DOHH2 (cell line): ENCODE results near the gene SEPHS2.
A peak's percentile ranks its signal among the peaks of the same experiment; 100 is the strongest.
"Not testable (repeated sequence)": the region's sequence is repeated elsewhere in the genome, so short reads cannot be mapped to it uniquely, and the experiment has no call there.

Source experiments
- H3F3A ChIP-seq: fragments of 200-600 bp; sonication (generic), shearing (Covaris generic); 2 replicates; pipeline ENCODE4 v1.6.0; 2016; ENCODE audit warnings: antibody characterized with exemption, mild to moderate bottlenecking; ENCODE audit not compliant: control insufficient read depth, insufficient read depth
- H3K27ac ChIP-seq: fragments of 200-600 bp; sonication (generic); 2 replicates; pipeline ENCODE4 v1.5.1; 2014; ENCODE audit warnings: low read depth, mild to moderate bottlenecking, low read length, moderate library complexity
- H3K27me3 ChIP-seq: fragments of 200-600 bp; sonication (generic); 2 replicates; pipeline ENCODE4 v1.6.1; 2014; ENCODE audit warnings: mild to moderate bottlenecking, low read length, mixed read lengths; ENCODE audit not compliant: control insufficient read depth
- H3K36me3 ChIP-seq: fragments of 200-600 bp; sonication (generic); 2 replicates; pipeline ENCODE4 v1.6.1; 2014; ENCODE audit warnings: mild to moderate bottlenecking, low read length, moderate library complexity, mixed read lengths; ENCODE audit not compliant: control insufficient read depth
- H3K4me1 ChIP-seq: fragments of 200-600 bp; sonication (generic); 2 replicates; pipeline ENCODE4 v1.6.1; 2014; ENCODE audit warnings: mild to moderate bottlenecking, low read length, mixed read lengths; ENCODE audit not compliant: control insufficient read depth
- H3K4me2 ChIP-seq: fragments of 200-600 bp; sonication (generic); 2 replicates; pipeline ENCODE4 v1.6.0; 2014; ENCODE audit warnings: mild to moderate bottlenecking, low read length, moderate library complexity
- H3K4me3 ChIP-seq: fragments of 200-600 bp; sonication (generic); 2 replicates; pipeline ENCODE4 v1.5.1; 2014; ENCODE audit warnings: mild to moderate bottlenecking, low read length, mixed read lengths
- H3K79me2 ChIP-seq: fragments of 200-600 bp; sonication (generic); 2 replicates; pipeline ENCODE4 v1.6.1; 2014; ENCODE audit warnings: mild to moderate bottlenecking, low read length, mixed read lengths; ENCODE audit not compliant: control insufficient read depth
- H3K9me2 ChIP-seq: fragments of 200-600 bp; sonication (generic); replicated peaks from 2 replicates; pipeline ENCODE4 v1.6.1; 2014; ENCODE audit warnings: mild to moderate bottlenecking, low read length, mixed read lengths; ENCODE audit not compliant: control insufficient read depth
- H3K9me3 ChIP-seq: fragments of 200-600 bp; sonication (generic); 2 replicates; pipeline ENCODE4 v1.6.1; 2014; ENCODE audit warnings: antibody characterized with exemption, low read length, mixed read lengths; ENCODE audit not compliant: control insufficient read depth, insufficient read depth
- H4K20me1 ChIP-seq: fragments of 200-600 bp; sonication (generic); 2 replicates; pipeline ENCODE4 v1.6.0; 2014; ENCODE audit warnings: low read depth, mild to moderate bottlenecking, antibody characterized with exemption, low read length, moderate library complexity; ENCODE audit not compliant: control insufficient read depth, insufficient read depth
- EZH2phosphoT487 ChIP-seq: fragments of 200-600 bp; sonication (generic); IDR thresholded peaks from 2 replicates; pipeline ENCODE4 v1.6.1; 2017; ENCODE audit warnings: borderline replicate concordance, mild to moderate bottlenecking, antibody characterized with exemption, low read length, moderate library complexity, mixed read lengths
- TF ChIP-seq, protein P1 (sequence below): fragments of 200-600 bp; sonication (generic); IDR thresholded peaks from one replicate; pipeline ENCODE4 v1.5.1; 2014; ENCODE audit warnings: antibody characterized with exemption, mild to moderate bottlenecking, low read depth, low read length; ENCODE audit not compliant: poor library complexity, severe bottlenecking

SEPHS2 gene

GRCh38 chr16:30398661-30399434 lies 46.8 kb downstream of the SEPHS2 start:
- H3K9me2 ChIP-seq = no peaks in the 10 kb centered on the region
- TF ChIP-seq EZH2phosphoT487 = no peak
- TF ChIP-seq, protein P1, sequence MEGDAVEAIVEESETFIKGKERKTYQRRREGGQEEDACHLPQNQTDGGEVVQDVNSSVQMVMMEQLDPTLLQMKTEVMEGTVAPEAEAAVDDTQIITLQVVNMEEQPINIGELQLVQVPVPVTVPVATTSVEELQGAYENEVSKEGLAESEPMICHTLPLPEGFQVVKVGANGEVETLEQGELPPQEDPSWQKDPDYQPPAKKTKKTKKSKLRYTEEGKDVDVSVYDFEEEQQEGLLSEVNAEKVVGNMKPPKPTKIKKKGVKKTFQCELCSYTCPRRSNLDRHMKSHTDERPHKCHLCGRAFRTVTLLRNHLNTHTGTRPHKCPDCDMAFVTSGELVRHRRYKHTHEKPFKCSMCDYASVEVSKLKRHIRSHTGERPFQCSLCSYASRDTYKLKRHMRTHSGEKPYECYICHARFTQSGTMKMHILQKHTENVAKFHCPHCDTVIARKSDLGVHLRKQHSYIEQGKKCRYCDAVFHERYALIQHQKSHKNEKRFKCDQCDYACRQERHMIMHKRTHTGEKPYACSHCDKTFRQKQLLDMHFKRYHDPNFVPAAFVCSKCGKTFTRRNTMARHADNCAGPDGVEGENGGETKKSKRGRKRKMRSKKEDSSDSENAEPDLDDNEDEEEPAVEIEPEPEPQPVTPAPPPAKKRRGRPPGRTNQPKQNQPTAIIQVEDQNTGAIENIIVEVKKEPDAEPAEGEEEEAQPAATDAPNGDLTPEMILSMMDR = no peak
- H3K9me3 ChIP-seq = no peaks in the 10 kb centered on the region
- H3K79me2 ChIP-seq = peaks cover 28% of the 10 kb centered on the region
- no peaks in the 10 kb centered on the region for H3K27me3 ChIP-seq
- H4K20me1 ChIP-seq = peaks cover 3% of the 10 kb centered on the region; the same call in 1 of the 2 replicates
- H3F3A ChIP-seq = peaks cover 4% of the 10 kb centered on the region
- no peak overlapping the region for H3K4me2 ChIP-seq
- peaks cover 44% of the 10 kb centered on the region for H3K4me1 ChIP-seq
- peaks cover 31% of the 10 kb centered on the region for H3K36me3 ChIP-seq
- no peak overlapping the region for H3K4me3 ChIP-seq
- no peak overlapping the region for H3K27ac ChIP-seq

GRCh38 chr16:30397776-30398660 lies 47.7 kb downstream of the SEPHS2 start:
- H3K36me3 ChIP-seq = peaks cover 31% of the 10 kb centered on the region
- no peak overlapping the region for H3K4me2 ChIP-seq
- H3K27me3 ChIP-seq = no peaks in the 10 kb centered on the region
- H3K79me2 ChIP-seq = peaks cover 28% of the 10 kb centered on the region
- H3K4me3 ChIP-seq = no peak overlapping the region
- H3F3A ChIP-seq = peaks cover 4% of the 10 kb centered on the region
- peaks cover 3% of the 10 kb centered on the region; the same call in 1 of the 2 replicates for H4K20me1 ChIP-seq
- no peaks in the 10 kb centered on the region for H3K9me2 ChIP-seq
- peaks cover 44% of the 10 kb centered on the region for H3K4me1 ChIP-seq
- H3K9me3 ChIP-seq = no peaks in the 10 kb centered on the region
- TF ChIP-seq, protein P1 = no peak
- TF ChIP-seq EZH2phosphoT487 = no peak
- H3K27ac ChIP-seq = no peak overlapping the region

DNA sequence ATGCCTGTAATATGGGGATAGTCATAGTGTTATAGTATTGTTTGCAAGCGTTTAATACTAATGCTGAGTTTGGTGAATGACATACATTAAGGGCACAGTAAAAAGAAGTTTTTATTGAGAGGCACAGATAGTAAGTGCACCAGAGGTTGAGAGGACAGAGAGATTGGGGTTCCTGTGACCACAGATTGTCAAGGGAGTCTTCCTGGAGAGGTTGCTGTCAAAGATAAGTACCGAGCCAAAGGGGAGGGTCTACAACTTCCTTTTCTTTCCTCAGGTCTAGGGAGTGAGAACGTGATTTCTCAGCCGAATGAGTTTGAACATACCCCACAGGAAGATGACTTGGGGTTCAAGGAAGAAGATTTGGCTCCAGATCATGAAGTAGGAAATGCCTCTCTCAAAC lies 48.6 kb downstream of the SEPHS2 start:
- H3K36me3 ChIP-seq = peaks cover 31% of the 10 kb centered on the region
- peaks cover 44% of the 10 kb centered on the region for H3K4me1 ChIP-seq
- H3K27ac ChIP-seq = no peak overlapping the region
- no peaks in the 10 kb centered on the region for H3K27me3 ChIP-seq
- peaks cover 28% of the 10 kb centered on the region for H3K79me2 ChIP-seq
- peaks cover 4% of the 10 kb centered on the region for H3F3A ChIP-seq
- no peaks in the 10 kb centered on the region for H3K9me3 ChIP-seq
- H3K9me2 ChIP-seq = no peaks in the 10 kb centered on the region
- no peak for TF ChIP-seq EZH2phosphoT487
- H3K4me3 ChIP-seq = no peak overlapping the region
- peaks cover 3% of the 10 kb centered on the region; the same call in 1 of the 2 replicates for H4K20me1 ChIP-seq
- H3K4me2 ChIP-seq = peak overlapping the region; percentile 97

DNA sequence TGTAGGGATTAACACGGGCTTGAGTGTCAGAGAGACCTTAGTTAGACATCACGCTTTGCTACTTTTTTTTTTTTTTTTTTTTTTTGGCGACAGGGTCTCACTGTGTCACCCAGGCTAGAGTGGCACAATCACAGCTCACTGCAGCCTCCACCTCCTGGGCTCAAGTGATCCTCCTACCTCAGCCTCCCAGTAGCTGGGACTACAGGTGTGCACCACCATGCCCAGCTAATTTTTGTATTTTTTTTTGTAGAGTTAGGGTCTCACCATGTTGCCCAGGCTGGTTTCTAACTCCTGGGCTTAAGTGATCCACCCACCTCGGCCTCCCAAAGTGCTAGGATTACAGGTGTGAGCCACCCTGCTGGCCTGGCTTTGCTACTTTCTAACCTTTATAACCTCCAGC lies 49.0 kb downstream of the SEPHS2 start:
- Histone ChIP-seq H3K79me2 (peaks cover 28% of the 10 kb centered on the region), H3K4me3 (peak overlapping the region; percentile 99), H3K4me2 (peak overlapping the region; percentile 97), H3K4me1 (peaks cover 43% of the 10 kb centered on the region), H3K36me3 (peaks cover 31% of the 10 kb centered on the region)
- not testable (repeated sequence) for H4K20me1 ChIP-seq, H3K27ac ChIP-seq, H3K9me2 ChIP-seq, H3K27me3 ChIP-seq, H3K9me3 ChIP-seq, H3F3A ChIP-seq
